GM21529 (cell line): Measurements from ENCODE around the gene HTR5A.
"Not testable (repeated sequence)": the region's sequence is repeated elsewhere in the genome, so short reads cannot be mapped to it uniquely, and the experiment has no call there.

Source experiments
- ATAC-seq: cut with Tn5 transposase; IDR thresholded peaks from one replicate; pipeline ENCODE4 v1.9.1; 2021; ENCODE audit not compliant: unreplicated experiment

HTR5A gene

DNA sequence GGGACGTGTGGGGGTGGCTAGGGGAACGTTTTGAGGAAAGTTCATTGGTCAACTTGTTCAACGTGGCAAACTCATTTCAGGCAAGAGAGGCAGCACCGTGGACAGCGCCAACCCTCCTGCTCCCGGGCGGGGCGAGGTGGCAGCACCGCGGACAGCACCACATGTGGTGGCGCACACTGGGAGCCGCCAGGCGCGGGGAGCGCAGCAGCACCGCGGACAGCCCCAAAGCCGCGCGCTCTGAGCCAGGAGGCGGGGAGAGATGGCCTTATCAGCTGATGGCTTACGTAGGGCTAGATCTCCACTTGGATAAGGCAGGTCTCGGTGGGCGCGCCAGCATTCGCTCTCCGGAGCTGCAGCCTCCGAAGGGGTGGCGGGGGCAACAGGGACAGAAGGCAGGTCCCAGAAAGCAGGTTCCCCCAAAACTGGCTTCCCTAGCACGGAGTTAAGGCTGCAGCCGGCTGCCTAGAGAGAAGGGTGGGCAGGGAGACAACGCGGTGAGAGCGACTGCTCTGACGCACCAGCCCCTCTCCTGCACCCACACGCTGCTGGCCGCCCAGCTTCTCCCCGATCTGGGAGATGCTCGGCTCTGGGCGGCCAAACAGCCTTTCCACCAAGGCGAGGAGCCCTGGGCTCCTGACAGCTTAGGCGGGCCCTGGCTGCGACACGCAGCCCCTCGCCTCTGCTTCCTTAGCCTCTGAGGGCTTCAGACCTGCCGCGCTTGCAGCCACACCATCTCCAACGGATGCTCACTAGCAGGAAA, at the start of gene HTR5A:
HTR5A (plus strand) TSS at position 333 of the 760 bp plus-strand sequence. CDS start 576 bp downstream, outside the sequence.
- ATAC-seq = peak; percentile 97

DNA sequence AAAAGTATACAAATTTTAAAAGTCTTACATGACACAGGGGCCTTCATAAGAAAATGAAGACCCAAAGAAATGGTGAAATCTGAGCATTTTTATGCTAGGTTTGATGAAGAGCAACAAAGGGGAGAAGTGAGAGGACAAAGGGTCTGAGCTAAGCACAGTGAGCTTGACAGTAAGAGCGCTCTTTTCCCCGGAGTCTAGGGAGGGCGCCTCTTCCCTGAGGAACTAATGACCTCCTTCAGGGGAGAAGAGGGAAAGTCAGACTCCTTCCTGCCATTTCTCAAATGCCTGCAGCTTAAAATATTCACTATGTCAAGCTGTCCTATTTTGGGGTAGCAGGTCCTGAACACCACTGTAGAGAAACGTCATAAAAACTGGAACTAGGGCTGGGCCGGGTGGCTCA, 49.1 kb upstream of the HTR5A start:
- no peak for ATAC-seq

DNA sequence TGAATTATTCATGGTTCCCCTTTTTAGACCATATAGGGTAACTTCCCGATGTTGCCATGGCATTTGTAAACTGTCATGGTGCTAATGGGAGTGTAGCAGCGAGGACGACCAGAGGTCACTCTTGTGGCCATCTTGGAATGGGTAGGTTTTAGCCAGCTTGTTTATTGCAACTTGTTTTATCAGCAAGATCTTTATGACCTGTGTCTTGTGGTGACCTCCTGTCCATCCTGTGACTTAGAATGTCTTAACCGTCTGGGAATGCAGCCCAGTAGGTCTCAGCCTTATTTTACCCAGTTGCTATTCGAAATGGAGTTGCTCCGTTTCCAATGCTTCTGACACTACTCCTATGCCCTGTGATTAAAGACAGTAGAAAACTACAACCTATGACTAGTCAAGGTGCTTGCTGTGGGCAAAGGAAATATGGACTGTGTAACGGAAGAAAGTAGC, 48.4 kb upstream of the HTR5A start:
- ATAC-seq = no peak

DNA sequence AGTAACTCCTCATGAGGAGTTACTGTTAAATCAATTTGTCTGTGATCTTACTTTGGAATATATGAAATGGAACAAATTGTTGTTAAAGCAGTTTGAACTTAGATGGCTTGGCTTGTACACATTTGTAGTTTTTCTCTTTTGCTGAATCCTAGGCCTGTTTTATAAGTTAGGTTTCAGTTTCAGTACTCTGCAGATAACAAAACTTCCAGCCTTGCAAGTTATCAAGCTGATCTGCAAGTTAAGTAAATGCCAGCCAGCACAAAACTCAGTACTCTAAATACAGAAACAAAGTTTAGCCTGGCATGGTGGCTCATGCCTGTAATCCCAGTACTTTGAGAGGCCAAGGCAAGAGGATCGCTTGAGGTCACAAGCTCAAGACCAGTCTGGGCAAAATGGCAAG, 42.2 kb upstream of the HTR5A start:
- no peak for ATAC-seq

DNA sequence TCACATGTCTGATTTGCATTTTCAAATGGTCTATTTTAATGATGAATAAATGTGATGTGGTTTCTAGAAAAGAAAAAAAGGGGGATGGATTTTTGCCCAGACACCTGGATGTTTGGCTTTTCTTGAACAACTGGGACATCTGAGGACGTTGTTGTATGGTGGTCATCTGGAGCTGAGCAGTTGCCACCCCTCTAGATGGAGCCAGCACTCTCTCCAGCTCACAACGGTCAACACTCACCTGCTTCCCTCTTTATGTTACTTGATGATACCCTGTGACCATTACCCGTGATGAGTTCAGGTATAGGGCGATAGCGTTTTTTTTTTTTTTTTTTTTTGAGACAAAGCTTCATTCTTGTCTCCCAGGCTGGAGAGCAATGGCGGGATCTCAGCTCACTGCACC, 37.1 kb upstream of the HTR5A start:
- ATAC-seq = no peak

DNA sequence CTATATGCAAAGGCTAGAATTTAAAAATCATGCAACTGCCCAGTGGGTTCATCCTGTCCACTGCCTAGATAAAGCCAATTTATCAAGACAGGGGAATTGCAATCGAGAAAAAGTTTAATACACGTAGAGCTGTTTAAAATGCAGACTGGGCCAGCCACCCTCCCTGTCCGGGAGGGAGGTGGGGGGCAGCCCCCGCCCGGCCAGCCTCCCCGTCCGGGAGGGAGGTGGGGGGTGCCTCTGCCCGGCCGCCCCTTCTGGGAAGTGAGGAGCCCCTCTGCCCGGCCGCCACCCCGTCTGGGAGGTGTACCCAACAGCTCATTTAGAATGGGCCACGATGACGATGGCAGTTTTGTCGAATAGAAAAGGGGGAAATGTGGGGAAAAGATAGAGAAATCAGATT, 35.6 kb upstream of the HTR5A start:
- not testable (repeated sequence) for ATAC-seq

DNA sequence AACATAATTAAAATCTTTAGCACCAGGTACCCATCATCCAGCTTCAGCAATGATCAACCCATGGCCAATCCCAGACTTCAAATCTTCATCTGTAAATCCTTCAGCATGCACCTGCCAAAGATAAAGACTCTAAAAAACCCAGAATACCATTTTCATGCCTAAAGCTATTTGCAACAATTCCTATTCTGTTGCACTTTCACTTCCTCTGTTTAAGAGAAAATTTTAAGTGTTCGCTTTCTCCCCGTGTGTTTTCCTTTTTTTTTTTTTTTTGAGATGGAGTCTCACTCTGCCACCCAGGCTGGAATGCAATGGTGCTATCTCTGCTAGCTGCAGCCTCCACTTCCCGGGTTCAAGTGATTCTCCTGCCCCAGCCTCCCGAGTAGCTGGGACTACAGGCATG, 31.8 kb upstream of the HTR5A start:
- ATAC-seq = no peak

DNA sequence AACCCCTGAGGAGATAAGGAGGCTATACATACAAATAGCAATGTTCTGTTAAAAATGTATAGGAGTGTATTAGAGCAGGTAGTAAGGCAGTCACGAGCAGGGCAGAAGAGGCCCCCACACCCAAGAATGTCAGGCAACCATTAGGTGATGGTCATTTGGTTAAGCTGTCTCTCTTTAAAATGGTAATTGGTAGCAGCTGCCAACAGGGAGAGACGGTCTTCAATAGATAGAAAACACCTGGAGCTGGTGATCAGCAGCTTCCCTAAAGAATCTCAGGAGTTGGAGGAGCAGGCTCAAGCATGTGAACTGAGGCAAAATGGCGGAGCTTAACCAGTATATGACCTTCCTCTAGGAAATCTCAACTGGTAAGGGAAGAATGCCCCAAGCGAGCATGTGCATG, 26.4 kb upstream of the HTR5A start:
- ATAC-seq = no peak

DNA sequence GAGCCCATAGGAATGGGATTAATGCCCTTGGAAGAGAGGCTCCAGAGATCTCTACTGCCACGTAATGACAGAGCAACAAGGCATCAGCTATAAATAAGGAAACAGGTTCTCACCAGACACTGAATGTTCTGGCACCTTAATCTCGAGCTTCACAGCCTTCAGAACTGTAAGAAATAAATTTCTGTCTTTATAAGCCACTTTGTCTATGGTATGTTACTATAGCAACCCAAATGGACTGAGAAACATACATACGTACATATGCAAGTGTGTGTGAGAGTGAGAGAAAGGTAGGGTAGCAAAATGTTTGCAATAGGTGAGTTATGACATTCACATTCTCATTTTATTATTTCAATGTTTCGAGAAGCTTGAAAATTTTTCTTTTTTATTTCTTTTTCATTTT, 22.1 kb upstream of the HTR5A start:
- no peak for ATAC-seq

DNA sequence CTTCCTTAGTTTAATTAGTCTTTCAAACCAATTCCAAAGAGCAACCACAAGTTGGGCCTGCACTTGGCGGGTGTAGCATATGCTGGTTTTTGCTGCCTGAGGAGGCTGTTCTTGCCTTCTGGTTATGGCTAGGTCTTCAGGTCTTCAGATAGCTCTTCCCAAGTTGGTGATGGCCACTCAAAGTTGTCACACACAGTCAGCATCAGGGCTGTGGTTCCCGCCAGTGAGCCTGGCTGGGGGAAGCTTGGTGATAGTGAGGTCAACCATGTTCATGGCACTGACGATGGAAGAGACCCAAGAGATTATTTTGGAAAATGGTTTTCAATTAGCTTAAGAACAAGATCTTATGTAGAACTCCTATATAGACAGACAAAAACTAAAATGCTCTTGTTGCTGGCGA, 18.8 kb upstream of the HTR5A start:
- ATAC-seq = no peak

DNA sequence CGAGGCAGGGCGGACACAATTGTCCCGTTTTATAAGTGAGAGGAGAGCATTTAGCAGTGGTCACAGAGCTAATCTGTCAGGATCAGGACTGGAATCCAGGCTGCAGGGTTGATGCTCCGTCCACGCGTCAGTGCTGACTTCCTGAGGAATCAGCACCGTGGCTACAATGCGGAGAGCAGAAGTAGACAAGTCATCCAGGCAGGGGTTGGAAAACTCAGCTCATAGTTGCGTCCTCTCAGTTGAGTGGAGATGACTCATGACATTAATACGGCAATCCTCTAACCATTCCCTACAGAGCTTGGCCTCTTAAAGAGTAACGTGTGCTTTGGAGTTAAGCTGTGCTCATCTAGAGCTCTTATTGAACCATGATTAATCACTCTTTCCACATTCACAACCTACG, 17.1 kb upstream of the HTR5A start:
- no peak for ATAC-seq

DNA sequence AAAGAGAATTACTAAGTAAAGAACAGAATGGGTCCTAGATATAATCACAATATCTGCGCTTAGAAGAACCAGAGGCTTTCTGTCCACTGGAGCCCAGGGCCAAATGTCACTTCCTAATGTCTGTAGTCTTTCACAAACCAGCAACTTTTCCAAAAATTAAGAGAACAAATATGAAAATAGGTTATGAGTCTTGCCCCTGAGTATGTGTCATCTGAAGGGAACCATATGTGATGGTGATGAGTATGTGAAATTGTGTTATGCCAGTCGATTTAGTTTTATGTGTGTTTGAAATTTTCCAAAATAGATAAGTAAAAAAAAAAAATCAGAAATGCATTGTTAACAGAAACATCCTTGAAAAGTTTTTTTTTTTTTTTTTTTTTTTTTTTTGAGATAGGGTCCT, 15.4 kb upstream of the HTR5A start:
- ATAC-seq = no peak

DNA sequence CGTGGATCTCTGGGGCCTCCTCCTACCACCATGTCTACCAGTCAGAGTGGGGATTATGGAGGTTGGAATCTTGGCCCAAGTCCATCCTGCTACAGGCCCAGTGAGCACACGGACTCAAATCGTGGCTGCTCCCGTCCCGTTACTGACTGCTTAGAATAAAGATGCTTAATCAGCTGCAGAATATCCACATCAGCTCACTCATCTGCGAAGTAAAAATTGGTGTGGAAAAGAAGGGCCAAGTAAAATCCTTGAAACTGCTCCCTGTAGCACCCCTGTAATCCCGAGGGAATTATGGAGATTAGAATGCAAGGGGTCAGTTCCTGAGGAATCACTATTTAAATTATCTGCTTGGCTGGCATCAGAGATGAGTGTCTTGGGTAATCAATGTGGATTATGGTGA, 13.0 kb upstream of the HTR5A start:
- no peak for ATAC-seq

DNA sequence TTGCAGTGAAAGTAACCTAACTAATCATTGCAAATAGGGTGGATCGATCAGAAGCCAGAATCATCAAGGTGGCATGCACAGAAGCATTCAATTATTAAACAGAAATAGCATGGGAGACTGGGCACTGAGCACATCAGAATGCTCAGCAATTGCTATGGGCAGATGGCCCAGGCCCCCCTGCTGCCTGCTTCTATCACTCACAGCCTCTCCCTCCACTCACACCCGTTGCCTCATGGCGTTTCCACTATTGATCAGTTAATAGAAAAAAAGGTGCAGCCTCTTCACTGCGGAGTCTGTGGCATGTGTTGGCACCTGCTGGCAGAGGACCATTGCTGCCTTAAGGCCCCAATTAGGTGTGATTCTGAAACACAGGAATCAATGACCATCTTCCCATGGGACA, 11.2 kb upstream of the HTR5A start:
- no peak for ATAC-seq

DNA sequence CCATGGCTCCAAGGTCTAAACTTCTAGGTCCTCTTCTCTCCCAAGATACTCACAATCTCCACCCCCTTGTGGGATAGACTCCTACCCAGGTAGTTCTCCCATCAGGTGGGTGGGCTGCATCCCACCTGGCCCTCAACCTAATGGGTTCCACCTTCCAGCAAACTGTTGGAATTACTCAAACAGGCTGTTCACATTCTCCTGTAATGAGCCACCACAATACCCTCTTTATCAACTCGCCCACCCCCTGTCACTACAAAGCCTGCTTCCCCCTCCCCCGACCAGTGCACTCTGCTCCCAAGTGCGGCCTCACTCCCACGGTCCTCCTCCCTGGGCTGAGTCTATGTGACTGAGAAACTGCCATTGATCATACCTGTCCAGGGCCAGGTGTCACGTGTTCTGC, 10.4 kb upstream of the HTR5A start:
- no peak for ATAC-seq

DNA sequence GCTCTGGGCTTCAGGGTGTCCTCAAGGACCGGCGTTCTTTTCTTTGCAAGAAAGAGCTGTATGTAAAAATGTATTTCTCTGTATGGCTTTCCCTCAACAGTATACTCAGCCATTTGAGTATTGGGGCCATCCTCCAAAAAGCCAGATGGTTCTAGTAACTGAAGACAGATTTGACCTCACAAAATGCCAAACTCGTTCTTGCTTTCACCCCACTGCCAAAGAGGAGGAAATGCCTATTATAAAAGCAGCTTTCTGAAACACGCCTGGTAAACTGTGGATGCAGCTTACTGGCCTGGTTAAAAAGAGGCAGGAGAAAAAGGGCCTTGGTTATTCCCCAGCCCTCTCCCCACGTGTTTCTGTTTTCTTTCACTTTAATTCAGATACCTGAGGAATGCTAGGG, 7.7 kb upstream of the HTR5A start:
- no peak for ATAC-seq

DNA sequence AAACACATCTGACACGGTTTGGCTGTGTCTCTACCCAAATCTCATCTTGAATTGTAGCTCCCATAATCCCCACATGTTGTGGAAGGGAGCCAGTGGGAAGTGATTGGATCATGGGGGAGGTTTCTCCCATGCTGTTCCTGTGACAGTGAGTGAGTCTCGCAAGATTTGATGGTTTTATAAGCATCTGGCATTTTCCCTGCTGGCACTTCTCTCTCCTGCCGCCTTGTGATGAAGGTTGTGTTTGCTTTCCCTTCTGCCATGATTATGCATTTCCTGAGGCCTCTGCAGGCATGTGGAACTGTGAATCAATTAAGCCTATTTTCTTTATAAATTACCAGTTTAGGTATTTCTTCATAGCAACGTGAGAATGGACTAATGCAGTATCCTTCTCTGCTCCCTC, 5.9 kb upstream of the HTR5A start:
- ATAC-seq = no peak

DNA sequence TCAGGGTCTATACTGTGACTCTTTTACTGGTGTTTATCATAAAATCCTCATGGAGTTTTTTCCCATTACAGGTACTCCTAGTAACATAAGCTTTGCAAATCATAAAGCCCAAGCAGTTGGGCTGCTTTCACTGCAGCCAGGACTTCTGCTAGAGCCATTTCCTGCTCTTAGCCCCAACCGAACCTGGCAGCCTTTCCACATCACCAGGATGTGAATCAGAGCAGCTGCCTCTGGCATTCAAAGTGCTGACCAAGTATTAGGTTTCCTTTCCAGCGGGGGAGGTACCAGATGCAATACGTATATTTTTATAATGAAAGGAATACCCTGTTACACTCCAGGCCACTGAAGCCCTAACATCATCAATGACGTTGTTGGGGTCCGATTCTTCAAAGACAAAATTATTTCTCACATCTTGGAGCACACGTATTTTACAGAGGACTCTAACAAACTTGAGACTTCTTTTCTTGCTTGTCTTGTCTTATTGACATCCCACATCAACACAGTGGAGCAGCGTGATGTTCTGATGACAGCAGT, 3.6 kb upstream of the HTR5A start:
- no peak for ATAC-seq

DNA sequence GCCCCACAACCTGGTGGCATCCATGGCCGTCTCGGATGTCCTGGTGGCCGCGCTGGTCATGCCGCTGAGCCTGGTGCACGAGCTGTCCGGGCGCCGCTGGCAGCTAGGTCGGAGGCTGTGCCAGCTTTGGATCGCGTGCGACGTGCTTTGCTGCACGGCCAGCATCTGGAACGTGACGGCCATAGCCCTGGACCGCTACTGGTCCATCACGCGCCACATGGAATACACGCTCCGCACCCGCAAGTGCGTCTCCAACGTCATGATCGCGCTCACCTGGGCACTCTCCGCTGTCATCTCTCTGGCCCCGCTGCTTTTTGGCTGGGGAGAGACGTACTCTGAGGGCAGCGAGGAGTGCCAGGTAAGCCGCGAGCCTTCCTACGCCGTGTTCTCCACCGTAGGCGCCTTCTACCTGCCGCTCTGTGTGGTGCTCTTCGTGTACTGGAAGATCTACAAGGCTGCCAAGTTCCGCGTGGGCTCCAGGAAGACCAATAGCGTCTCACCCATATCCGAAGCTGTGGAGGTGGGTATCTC, 1.1 kb downstream of the HTR5A start:
- no peak for ATAC-seq

DNA sequence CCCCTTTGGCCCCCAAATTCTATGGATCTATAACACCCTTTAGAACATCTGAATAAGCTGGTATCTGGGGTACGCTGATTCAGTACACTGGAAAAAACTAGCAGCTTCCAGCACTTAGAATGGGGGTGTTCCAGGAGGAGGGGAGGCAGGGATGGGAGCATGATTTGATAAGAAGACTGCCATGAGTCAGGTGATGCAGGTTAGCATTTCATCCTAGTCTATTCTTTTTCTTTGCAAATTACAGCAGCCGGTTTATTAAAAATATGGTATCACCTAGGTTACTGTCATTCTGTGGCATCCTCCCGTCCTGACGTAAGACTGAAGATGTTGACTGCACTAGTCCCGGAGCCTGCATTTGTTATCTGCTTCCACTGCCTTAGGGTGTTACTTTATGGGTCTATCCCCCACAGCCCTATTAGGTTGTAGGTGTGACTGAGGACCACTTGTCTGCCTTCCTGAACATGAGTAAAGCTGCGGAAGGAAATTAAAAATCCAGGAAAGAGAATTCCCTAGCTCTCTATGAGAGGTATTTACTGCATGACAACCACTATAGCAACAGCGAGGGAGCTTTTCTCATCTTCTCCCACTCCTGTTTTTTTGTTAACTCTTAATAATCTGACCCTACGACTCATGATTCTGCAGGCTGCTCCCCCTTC, 1.9 kb downstream of the HTR5A start:
- no peak for ATAC-seq

DNA sequence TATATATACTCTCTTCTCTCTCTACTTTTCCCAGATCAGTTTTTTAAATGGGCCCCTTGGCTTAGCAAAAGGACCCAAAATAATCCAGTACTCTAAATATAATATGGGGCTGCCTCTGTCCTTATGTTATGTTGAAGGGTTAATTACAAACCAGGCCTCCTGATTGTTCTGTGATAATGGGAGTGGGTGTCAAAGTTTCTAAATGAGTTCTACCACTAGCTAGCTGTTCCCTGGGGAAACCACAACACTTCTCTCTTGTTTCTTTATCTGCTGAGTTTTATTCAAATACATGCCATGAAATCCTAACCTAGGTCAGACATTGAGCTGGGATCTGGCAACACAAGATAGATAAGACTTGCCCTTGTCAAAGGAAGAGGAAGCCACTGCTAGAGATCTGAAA, 3.8 kb downstream of the HTR5A start:
- no peak for ATAC-seq

DNA sequence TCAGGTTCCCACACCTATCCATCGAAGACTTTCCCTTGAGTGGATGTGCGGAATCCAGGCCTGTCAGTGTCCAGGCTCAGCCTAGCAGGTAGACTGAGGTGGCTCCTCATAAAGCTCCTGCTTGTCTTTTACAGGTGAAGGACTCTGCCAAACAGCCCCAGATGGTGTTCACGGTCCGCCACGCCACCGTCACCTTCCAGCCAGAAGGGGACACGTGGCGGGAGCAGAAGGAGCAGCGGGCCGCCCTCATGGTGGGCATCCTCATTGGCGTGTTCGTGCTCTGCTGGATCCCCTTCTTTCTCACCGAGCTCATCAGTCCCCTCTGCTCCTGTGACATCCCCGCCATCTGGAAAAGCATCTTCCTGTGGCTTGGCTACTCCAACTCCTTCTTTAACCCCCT, 13.9 kb downstream of the HTR5A start:
- ATAC-seq = no peak
